Subcutaneous adipose tissue (tissue), 4 donors: ENCODE data around the gene KRT72. TPM values are rescaled to one million over a fixed set of nuclear protein-coding genes. Genes with fewer than 3 reads are reported as not detected.

Experiments used
- total RNA-seq, 4 donors: library from RNA; depleted of rRNA; stranded (reverse); fragments of >200 nt; gene quantifications; one replicate each; pipeline ENCODE4 v1.1.0, GENCODE V29; 2016
- TF ChIP-seq, protein P1 (sequence below): fragments of 450-650 bp; IDR thresholded peaks from one replicate; pipeline ENCODE4 v1.5.1; 2016; ENCODE audit warnings: low read depth, mild to moderate bottlenecking, control low read depth, antibody characterized with exemption, moderate library complexity

KRT72 gene
- total RNA-seq, 4 donors from 2014 or later: not detected

DNA sequence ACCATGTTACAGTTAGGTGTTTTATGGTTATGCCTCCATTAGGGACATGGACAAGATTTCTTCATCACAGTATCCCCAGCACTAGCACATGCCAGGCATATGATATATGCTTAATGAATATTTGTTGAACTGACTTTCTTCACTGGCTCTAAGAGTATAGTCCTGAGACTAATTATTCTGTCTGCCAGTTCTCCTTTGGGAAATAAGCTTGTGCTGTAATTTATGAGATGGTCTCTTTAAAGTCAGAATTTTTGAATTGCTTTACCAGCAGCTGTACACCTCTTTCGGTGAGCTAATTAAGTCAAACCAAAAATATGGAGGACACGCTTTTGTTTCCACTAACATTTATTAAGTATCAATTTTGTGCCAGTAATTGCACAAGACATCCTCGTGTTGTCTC lies 4.8 kb upstream of the KRT72 start:
- TF ChIP-seq, protein P1, sequence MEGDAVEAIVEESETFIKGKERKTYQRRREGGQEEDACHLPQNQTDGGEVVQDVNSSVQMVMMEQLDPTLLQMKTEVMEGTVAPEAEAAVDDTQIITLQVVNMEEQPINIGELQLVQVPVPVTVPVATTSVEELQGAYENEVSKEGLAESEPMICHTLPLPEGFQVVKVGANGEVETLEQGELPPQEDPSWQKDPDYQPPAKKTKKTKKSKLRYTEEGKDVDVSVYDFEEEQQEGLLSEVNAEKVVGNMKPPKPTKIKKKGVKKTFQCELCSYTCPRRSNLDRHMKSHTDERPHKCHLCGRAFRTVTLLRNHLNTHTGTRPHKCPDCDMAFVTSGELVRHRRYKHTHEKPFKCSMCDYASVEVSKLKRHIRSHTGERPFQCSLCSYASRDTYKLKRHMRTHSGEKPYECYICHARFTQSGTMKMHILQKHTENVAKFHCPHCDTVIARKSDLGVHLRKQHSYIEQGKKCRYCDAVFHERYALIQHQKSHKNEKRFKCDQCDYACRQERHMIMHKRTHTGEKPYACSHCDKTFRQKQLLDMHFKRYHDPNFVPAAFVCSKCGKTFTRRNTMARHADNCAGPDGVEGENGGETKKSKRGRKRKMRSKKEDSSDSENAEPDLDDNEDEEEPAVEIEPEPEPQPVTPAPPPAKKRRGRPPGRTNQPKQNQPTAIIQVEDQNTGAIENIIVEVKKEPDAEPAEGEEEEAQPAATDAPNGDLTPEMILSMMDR: no peak

DNA sequence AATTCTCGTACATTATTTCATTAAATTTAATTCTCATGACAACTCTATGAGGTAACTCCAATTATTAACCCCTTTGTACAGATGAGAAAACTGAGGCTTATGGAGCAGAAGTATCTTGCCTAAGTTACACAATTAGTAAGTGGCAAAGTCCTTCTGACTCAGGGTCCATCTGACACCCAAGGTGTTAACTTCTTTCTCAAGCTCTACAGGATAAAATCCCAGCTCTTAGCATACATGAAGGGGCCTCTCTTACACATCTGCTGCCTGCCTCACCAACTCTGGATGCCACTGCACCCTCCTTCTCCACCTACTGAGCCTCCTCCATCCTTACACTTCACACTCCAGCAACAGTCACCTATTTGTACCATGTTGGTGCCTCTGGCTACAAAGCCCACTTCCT lies 4.3 kb upstream of the KRT72 start:
- TF ChIP-seq, protein P1: no peak

DNA sequence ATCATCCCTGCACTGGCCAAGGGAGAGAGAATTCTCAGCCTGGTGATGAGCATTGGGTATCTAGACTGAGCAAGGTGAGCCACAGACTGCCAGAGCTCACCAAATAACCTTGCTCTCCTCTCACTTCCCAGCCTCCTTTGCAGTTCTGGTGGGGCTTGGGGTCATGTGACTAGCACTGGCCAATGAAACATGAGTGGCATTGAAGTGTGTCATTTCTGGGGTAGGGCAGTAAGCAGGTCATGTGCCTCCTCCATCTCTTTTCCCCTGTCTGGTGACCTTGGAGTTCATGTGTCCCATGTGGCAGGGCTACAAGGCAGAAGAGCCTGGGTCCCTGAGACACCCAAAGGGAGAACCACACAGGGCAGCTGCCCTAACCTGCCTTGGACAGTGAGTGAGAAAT lies 3.6 kb upstream of the KRT72 start:
- TF ChIP-seq, protein P1: no peak

DNA sequence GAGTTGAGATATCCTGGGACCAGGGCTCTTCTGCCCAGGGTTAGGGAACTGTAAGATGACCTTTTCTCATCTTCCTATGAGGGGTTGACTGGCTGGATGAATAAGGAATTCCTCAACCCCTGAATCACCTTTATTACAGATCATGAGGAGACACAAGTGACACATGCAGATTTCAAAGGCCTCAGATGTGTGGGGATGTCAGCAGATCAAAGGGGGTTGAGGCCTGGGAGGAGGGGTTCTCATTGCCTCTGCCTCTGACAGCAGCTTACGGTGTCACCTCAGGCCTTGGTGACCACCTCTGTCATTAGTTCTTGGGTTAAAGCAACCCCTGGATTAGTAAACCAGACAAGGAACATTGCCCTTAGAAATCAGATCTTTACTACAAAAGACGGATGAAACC lies 2.1 kb upstream of the KRT72 start:
- TF ChIP-seq, protein P1: no peak

DNA sequence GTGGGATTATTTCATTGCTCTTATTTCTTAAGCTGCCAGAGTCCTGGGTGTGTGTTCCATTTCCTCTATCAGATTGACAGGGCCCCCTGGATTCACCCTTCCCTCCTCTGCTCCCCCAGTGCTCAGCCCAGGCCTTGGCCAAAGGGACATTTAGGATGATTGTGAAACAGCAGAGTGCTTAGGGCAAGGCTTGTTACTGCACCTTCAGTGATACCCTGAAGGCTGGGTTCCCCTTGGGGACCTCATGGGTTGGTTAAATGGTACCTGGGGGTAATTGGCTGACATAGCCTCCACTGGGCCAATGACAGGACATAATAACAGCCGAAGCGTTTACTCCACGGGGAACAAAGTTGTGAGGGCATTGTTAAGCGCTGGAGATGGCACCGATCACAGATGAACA lies 1.3 kb upstream of the KRT72 start:
- TF ChIP-seq, protein P1: no peak

DNA sequence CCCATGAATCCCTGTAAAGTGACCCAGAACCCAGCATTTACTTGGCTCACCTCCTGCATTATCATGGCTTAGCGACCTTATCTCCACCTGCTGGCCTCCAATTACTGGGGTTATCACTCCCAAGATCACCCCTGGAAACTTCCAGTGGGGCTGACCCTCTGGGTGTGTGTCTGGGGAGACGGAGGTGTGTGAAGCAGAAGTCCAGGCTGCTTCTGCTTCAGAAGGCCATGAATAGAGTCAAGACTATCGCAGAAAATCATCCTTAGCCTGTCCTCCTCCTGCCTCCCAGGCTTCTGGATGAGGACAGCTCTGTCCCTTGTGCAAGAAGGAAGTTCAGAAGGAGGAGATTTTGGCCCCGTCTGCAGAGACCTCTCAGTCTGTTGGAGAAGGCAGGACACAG lies 408 bp upstream of the KRT72 start:
- TF ChIP-seq, protein P1: no peak

DNA sequence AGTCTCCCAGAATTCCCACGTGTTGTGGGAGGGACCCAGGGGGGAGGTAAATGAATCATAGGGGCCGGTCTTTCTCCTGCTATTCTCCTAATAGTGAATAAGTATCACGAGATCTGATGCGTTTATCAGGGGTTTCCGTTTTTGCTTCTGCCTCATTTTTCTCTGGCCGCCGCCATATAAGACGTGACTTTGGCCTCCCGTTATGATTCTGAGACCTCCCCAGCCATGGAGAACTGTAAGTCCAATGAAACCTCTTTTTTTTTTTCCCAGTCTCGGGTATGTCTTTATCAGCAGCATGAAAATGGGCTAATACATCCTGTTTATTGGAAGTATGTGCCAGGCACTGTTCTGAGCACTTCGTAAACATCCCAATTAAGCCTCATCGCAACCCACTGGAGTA lies 788 bp downstream of the KRT72 start:
- TF ChIP-seq, protein P1: no peak
